ENCODE data around the gene TTC27. TPM values are rescaled to one million over a fixed set of nuclear protein-coding genes. Genes with fewer than 3 reads are reported as not detected.

The TTC27 gene
- polyA plus RNA-seq, 1 experiment: 28.9 TPM

DNA sequence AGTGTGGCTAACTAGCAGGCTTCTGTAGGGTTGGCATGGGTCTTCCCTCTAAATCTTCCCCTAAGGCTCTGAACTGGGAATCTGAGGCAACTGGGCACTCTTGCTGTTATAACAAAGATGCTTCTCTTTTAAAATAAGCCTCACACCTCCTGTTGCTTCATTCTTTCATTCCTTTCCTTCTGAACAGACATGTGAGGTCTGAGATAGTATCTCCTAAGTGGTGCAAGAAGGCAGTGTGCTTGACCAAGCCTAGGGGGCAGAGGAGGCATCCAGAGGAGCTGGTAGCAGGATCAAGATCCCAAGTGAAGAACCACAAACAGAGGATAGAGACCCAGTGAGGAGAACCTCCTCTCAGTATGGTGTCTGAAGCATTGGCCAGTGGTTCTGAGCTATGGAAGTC lies 90.9 kb downstream of the TTC27 start:
- no peak for TF ChIP-seq CTCF (IDR thresholded peaks at IDR 0.05; ENCODE audit: low read depth, low read length)
- ChIA-PET CTCF (no interaction called here), POLR2A (no interaction called here)
- H3K9me3 ChIP-seq (ENCODE audit: control insufficient read depth, insufficient read depth, low read length): no peaks in the 10 kb centered on the region
- H3K27ac ChIP-seq (ENCODE audit: low read depth, low read length): no peak overlapping the region
- no peaks in the 10 kb centered on the region for H3K27me3 ChIP-seq (ENCODE audit: control insufficient read depth, insufficient read depth, low read length)
- no peak overlapping the region for H3K4me3 ChIP-seq (ENCODE audit: low read depth, low read length)
- no peak for DNase-seq (ENCODE audit: low read depth, low spot score)

DNA sequence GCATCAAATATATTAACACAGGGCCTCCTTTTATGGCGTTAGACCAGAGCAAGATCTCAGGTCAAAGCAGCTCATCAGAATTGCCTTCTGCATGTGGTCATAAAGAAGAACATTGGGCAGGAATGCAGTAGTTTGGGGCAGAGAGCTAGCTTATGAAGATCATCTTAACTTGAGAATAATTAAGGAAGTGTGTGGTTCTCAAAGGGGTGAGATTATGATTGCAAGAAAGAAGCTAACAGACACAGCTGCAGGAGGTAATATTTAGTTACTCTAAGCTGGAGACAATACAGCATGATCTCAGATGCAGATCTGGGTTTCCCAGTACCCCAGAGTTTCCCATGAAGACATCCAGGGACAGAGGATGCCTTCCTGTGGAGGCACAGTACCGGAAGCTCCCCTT lies 91.6 kb downstream of the TTC27 start:
- POLR2A ChIA-PET: interaction anchor here (0.6 kb wide), 1 partner anchor 21 kb away, joined by 4 read pairs; no protein-coding TSS in a partner anchor
- DNase-seq (ENCODE audit: low read depth, low spot score): no peak
- no peak for TF ChIP-seq CTCF (IDR thresholded peaks at IDR 0.05; ENCODE audit: low read depth, low read length)
- Histone ChIP-seq H3K27ac (ENCODE audit: low read depth, low read length) (no peak overlapping the region), H3K4me3 (ENCODE audit: low read depth, low read length) (no peak overlapping the region), H3K9me3 (ENCODE audit: control insufficient read depth, insufficient read depth, low read length) (no peaks in the 10 kb centered on the region), H3K27me3 (ENCODE audit: control insufficient read depth, insufficient read depth, low read length) (no peaks in the 10 kb centered on the region)
- CTCF ChIA-PET: interaction anchor here (0.6 to 1.4 kb wide), 2 partner anchors 22 to 160 kb away, joined by 5 read pairs; no protein-coding TSS in a partner anchor

- no peaks in the 10 kb centered on the region for H3K9me3 ChIP-seq (ENCODE audit: control insufficient read depth, insufficient read depth, low read length)
- ChIA-PET POLR2A (interaction anchor here (0.6 kb wide), 1 partner anchor 20 kb away, joined by 4 read pairs; no protein-coding TSS in a partner anchor), CTCF (interaction anchor here (0.6 to 1.4 kb wide), 2 partner anchors 23 to 161 kb away, joined by 5 read pairs; no protein-coding TSS in a partner anchor)
- no peak for TF ChIP-seq CTCF (IDR thresholded peaks at IDR 0.05; ENCODE audit: low read depth, low read length)
- H3K27me3 ChIP-seq (ENCODE audit: control insufficient read depth, insufficient read depth, low read length): no peaks in the 10 kb centered on the region
- H3K4me3 ChIP-seq (ENCODE audit: low read depth, low read length): no peak overlapping the region
- DNase-seq (ENCODE audit: low read depth, low spot score): no peak
- H3K27ac ChIP-seq (ENCODE audit: low read depth, low read length): no peak overlapping the region
These were observed 92.3 kb downstream of the TTC27 start for GRCh38 chr2:32719933-32720716.

DNA sequence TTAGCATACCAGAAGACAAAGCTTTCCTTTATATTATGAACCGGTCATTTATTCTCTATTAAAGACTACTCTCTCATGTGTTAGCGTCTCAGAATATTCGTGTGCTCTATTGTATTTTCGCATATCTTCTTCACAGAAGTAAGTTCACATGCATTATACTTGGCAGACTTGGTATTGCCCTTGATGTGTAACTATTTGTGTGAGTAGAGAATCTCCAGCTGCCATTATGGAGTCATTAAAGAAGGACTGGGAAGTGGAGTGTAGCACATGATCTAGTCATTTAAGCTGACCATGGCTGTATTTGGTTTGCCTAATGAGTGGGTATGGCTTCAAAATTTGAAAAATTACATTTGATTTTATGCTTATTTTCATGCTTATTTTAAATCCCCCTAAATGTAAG lies 92.9 kb downstream of the TTC27 start:
- CTCF ChIA-PET: no interaction called here

More for the DNA sequence above, 92.9 kb downstream of the TTC27 start:
- no peaks in the 10 kb centered on the region for H3K27me3 ChIP-seq (ENCODE audit: control insufficient read depth, insufficient read depth, low read length)
- DNase-seq (ENCODE audit: low read depth, low spot score): no peak
- H3K27ac ChIP-seq (ENCODE audit: low read depth, low read length): no peak overlapping the region
- H3K4me3 ChIP-seq (ENCODE audit: low read depth, low read length): no peak overlapping the region
- POLR2A ChIA-PET: no interaction called here
- no peaks in the 10 kb centered on the region for H3K9me3 ChIP-seq (ENCODE audit: control insufficient read depth, insufficient read depth, low read length)
- TF ChIP-seq CTCF (IDR thresholded peaks at IDR 0.05; ENCODE audit: low read depth, low read length): no peak
